ENCODE results near the gene ATP12A.
A peak's percentile ranks its signal among the peaks of the same experiment; 100 is the strongest.

ATP12A gene

DNA sequence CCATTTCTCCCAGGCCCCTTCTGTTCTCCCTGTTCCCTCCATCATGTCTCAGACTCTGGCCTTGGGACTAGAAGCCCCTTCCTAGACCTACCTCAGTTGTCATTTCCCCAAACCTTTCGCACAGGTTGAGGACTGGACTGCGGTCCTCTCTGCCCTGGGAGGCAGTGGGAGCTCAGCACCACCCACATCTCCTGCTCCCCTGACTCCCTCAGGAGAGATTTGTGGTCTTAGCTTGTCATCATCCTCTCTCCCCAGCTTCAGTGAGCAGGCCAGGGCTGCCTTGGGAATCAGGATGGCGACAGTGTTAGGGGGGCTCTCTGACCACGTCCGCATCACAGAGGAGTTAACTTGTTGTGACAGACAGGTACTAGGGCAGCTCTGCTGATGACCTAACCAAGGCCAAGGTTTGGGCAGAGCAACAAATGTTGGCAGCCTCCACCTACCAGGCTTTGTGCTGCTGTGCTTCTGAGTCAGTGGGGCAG, 58.2 kb downstream of the ATP12A start:
- no peak for DNase-seq

DNA sequence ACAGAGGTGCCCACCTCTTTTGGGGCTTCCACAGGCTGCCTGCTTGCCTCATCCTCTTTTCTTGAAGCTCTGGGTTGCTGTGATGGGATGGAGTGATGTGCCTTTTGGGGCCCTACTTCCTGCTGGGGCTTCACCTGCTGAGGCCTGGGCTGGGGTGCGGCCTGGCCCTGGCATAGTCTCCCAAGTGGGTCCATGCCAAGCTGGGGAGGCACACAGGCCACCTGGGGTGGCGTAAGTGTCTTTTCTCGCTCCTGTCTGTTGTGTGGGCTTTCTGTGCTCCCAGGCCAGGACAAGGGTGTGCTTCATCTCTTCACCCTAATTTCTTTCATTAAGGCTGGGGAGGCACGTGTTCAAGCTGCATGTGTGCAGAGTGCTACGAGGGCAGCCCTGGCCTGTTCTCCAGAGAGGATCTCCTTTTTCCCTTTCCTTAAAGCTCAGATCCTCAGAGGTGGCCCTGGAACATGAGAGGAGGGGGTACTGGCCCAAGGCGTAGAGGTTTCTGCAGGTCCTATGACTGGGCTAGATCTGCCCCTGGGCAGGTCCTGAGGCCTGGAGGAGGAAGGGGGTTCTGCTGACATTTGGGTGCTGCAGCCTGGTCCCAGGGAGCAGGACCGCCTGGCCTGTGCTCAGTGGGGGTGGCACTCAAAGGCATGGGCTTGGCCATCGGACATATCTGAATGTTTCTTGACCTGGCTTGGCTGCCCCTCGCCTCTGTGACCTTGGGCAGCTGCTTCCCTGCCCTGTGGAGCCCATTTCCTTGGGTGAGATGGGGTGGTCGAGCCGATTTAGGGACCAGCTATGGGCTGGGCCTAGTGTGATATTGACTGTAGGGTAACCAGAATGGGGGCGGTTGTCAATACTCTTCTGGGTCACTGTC, 60.0 kb downstream of the ATP12A start:
- no peak for DNase-seq

DNA sequence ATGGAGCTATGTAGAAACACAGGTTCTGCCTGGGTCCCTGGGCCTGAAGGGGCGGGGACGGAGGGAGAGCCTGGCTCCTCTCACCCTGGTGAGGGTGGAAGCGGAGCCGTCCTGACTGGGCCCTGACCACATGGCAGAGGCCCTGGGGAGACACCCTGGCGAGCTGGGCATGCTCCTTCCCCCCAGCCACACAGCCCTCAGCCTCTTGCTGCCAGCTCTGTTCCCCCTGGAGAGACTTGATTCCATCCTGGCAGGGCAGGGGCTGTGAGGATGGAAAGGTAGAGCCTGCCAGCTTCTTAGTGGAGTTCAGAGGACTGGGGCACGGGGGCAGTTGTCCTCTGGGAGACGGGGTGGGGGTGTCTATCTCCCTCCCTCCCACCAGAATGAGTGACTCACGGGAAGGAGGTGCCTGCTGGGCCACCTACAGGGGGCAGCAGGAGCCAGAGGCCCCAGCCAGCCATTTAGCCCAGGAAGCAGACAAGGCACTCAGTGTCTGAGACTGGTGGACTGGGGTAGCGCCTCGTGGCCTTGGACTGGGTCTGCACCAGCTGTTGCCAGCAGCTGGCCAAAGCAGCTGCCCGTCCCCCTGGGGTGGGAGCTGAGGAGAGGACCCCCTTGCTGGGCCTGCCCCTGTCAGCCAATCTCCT, 60.9 kb downstream of the ATP12A start:
- peak in 1 of 2 experiments; percentile 3 for DNase-seq

DNA sequence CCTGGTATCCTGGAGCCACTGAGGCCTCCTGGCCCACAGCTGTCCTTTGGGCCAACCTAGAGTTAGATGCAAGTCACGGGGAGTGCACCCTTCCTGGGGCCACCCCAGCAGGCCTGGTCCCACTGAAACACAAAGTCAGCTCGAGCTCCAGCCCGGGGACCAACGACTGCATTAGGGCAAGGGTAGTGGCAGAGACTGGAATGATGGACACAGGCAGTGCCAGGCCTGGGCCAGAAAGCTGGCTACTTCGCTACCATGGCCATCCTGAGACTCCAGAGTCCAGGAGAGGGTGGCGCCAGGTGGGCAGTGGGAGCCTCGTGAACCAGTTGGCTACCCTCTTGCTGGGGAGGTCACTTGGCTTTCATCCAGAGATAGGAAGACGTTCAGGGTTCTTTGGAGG, 61.6 kb downstream of the ATP12A start:
- DNase-seq = no peak

DNA sequence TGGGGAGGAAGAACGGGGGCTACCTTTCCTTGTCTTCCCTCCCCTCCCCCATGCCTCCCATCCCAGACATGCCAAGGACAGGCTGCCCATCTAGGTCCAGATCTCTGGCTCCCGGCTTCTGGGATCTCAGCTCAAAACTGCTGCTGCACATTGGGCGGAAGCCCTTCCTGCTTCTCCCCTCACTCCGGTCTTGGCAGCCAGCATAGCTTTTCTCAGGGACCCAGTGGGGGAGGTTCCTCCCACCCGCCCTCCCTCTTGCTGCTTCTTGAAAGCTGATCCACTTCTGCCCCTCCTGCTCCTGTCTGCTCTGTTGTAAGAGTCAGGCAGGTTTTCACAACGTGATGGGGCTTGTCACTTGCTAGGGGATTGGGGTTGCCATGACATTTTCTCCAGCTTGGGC, 62.1 kb downstream of the ATP12A start:
- DNase-seq = no peak

DNA sequence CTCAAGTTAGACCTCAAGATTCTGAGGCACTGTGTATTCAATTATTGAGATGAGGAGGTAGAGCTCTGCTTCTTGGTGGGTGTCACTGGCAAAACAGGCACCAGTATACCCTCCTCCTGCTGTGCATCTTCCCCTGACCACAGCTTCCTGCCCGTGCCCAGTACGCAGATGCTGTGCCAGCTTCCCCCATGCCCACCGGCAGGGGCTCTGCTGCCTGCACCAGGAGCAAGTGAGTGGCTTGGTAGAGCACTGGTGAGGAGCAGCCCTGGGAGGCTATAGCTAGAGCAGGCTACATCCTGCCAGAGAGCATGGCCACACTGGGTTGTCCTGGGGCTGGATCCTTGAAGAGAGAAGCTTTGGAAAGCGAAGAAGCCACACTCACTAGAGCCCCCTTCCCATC, 62.8 kb downstream of the ATP12A start:
- DNase-seq = no peak

DNA sequence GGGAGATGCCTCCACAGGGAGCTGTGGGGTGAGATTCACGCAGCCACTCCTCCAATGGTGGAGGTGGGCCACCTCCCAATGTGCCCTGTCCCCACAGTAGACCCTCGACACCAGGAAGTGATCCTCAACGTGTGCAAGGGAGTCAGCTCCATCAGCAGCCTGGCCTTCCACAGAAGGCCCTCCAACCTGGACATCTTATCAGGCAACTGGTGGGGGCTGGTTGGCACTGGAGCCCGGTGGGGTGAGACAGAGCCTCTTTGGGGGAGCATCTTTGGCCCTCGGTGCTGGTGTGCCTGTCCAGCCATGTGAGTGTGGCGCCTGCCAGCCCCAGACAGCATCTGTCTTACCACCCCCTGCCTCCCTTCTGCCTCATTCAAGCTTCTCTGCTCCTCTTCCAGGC, 64.0 kb downstream of the ATP12A start:
- DNase-seq = no peak

DNA sequence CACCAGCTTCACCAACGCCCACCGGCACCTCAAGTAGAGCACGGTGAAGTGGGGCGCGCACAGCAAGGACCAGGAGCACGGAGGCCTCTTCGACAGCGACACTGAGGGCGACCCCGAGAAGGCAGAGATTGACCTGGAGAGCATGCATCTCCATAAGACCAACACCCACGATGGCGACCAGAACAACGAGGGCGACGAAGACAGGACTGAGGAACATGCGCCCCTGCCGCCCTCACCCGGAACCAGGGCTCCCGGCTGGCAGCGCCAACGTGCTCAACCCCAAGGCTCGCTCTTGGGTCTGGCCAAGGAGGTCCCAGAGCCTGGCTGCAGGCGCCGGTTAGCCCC, 65.3 kb downstream of the ATP12A start:
- no peak for DNase-seq

DNA sequence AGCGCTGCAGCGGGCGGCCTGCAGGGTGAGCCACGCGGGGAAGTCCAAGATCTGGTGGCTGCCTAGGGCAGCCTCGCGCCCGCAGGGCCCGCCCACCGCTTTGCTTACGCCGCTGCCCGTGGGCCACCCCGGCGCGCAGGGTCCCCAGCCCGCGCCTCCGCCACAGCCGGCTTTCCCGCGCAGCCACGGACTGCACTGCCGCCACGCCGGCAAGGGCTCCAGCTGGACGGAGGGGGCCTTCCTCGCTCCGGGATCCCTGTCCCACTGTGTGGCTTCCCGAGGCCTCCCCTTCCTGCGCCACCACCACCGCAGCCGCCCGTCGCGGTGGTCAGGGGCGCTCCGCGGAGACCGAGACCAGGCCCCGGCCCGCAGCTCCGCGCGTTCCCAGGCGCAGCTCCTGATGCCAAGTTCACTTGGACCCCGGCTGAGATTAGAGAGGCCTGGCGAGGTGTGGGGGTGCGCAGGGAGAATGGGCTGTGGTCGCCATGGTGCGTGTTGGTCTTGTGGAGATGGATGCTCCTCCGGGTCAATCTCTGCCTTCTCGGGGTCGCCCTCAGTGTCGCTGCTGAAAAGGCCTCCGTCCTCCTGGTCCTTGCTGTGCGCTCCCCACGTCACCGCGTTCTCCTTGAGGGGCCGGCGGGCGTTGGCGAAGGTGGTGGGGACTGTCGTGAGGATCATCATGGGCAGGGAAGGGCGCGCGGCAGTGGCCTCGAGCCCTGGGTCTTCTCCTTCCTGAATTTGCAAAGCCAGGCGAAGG, 65.8 kb downstream of the ATP12A start:
- DNase-seq = no peak

DNA sequence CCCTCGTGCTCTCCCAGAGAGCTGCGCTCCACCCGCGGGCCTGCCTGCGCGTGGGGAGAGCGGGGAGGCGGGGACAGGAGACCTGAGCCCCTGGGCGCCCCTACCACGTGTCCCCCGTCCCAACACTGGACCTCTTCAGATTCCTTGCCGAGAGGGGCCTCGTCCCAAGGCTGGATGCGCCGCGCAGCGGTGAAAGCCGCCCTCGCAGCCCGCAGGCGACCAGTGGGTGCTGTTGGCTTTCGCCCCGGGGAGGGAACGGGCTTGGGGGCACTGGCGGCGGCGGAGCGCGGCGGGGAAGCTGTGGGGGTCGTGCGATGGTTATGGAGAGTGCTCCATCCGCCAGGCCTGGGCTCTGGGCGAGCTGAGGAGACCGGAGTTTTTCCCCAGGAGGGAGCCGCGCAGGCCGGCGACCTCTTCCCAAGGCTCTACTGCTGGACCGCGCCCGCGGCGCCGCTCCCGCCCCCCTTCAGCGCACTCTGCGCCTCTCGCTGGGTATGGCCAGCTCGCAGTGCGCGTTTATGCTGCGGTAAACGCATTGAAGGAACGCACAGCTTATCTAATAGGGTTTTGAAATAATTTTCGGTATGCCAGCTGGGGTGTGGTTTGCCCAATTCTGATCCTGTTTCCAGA, 66.5 kb downstream of the ATP12A start:
- no peak for DNase-seq

DNA sequence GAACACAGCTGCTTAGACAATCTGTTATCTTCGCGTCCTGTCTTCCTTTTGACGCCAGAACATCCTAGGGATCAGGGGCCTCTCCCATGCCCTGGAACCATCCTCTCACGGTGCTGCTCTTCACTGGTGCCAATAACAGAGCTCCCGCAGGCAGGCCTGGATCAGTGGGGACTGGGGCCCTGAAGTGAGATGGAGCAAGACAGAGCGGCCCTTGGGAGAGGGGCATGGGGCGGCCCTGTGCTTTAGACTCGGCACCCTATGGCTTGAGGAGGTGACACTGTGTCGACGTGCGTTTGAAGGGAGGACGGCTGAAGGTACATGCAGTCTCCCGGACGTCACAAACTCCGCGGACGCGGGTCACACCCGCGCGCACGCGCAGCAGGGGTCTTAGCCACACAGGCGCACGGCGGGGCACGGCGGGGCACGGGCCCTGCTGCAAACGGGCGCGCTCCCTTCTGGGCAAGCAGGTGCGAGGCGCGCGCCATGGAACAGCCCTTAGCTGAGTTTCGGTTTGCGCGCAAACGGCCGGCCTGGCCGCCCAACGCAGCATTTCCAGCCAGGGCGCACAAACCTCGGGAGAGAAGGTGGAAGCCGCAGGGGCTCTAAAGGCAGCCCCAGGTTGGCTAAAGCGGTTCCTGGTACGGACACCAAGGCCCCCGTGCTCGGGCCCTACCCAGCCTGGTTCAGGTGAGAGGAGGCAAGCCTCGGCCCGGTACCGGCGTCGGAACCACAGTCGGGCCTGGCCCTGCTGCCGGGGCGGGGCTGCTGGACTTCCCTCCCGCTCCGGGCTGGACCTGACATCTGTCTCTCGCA, 67.2 kb downstream of the ATP12A start:
- no peak for DNase-seq

DNA sequence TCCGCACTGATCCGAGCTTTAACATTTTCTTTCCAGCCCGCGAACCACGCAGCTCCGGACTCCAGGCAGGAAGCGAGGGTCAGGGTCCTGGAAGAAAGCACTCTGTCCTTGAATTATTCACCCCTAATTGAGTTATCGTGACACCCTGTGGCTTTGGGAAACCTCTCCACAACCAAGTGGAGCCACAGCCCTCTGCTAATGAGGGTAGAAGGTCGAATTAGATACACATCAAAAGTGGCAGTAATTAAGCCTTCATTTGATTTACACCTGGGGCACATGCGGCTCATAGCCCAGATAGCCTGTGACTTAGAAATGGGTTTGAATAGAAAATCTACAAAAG, 67.8 kb downstream of the ATP12A start:
- DNase-seq = no peak

DNA sequence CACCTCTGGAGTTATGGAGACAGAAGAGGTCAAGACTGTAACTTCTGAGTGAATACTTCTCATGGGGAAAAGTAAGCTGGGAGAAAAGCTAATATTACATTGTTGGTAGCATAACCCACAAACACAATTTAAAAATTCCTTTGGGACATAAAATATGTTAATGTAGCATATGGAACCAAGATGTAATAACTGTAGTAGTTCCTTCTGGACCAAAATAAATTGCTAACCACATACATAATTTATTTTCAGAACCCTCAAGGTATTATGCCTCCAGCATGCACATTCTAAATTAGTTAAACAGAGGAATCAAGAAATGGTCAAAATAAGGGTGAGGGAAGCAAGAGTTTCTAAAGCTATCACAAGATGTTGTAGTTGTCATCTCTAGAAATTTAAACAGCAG, 79.0 kb downstream of the ATP12A start:
- DNase-seq = no peak
